HAP-1 (cell line): ENCODE data around the gene ISCU.

Experiments used
- DNase-seq, 2 experiments: peaks; one replicate each; pipeline ENCODE4 v3.0.0-alpha.2; 2016 to 2020; ENCODE audit warnings: low spot score in 2 of 2
- H3K27me3 ChIP-seq: fragments of 250-450 bp; sonication (Bioruptor Pico); 2 replicates; pipeline ENCODE4 v1.5.1; 2020; ENCODE audit warnings: low read depth, mild to moderate bottlenecking, moderate library complexity
- H3K36me3 ChIP-seq: fragments of 250-450 bp; sonication (Bioruptor Pico); replicated peaks from 2 replicates; pipeline ENCODE4 v1.5.1; 2020; ENCODE audit warnings: mild to moderate bottlenecking
- H3K4me1 ChIP-seq: fragments of 250-450 bp; sonication (Bioruptor Pico); 2 replicates; pipeline ENCODE4 v1.5.1; 2020; ENCODE audit warnings: mild to moderate bottlenecking
- H3K4me3 ChIP-seq: fragments of 250-450 bp; sonication (Bioruptor Pico); 2 replicates; pipeline ENCODE4 v1.5.1; 2020; ENCODE audit warnings: mild to moderate bottlenecking, moderate library complexity
- H3K9me3 ChIP-seq: fragments of 250-450 bp; sonication (Bioruptor Pico); 2 replicates; pipeline ENCODE4 v1.5.1; 2020; ENCODE audit warnings: mild to moderate bottlenecking, moderate library complexity
- in situ Hi-C: fragments of 300-500 bp; cut with MboI; formaldehyde crosslinking; loops from 3 replicates; pipeline ENCODE4 v1.14.3; 2020; ENCODE audit warnings: low sequenced_read_pairs, inconsistent platforms, mixed read lengths

Gene ISCU

GRCh38 chr12:108559007-108559655 lies 3.3 kb upstream of the ISCU start:
- no peak for DNase-seq
- H3K27me3 ChIP-seq, result no peaks in the 10 kb centered on the region
- in situ Hi-C loops, result no loop called here
- H3K4me3 ChIP-seq, result no peak overlapping the region
- peaks cover 17% of the 10 kb centered on the region for H3K36me3 ChIP-seq
- H3K9me3 ChIP-seq, result no peaks in the 10 kb centered on the region
- H3K4me1 ChIP-seq, result peaks cover 8% of the 10 kb centered on the region

GRCh38 chr12:108559748-108560147 lies 2.6 kb upstream of the ISCU start:
- DNase-seq, result no peak
- Histone ChIP-seq H3K4me1 (peaks cover 8% of the 10 kb centered on the region), H3K9me3 (no peaks in the 10 kb centered on the region), H3K27me3 (no peaks in the 10 kb centered on the region), H3K36me3 (peaks cover 23% of the 10 kb centered on the region), H3K4me3 (peak overlapping the region; percentile 86)
- in situ Hi-C loops, result loop anchor here (10.0 kb wide), 2 partner anchors 245 to 535 kb away; partner anchors contain the start of genes ALKBH2 and UNG

- no peak for DNase-seq
- Histone ChIP-seq H3K36me3 (peaks cover 28% of the 10 kb centered on the region), H3K4me3 (peak overlapping the region; percentile 86), H3K9me3 (no peaks in the 10 kb centered on the region), H3K27me3 (no peaks in the 10 kb centered on the region), H3K4me1 (peaks cover 8% of the 10 kb centered on the region)
- in situ Hi-C loops, result loop anchor here (10.0 kb wide), 2 partner anchors 244 to 534 kb away; partner anchors contain the start of genes ALKBH2 and UNG
Observed at GRCh38 chr12:108560321-108560721, 2.1 kb upstream of the ISCU start.

GRCh38 chr12:108560752-108561719 lies 1.4 kb upstream of the ISCU start, which contains the start of gene SART3:
SART3 (minus strand) TSS chr12:108561173; CDS start chr12:108561154, 19 bp downstream.
- DNase-seq, result peak; percentile 82 to 87
- peaks cover 34% of the 10 kb centered on the region for H3K36me3 ChIP-seq
- in situ Hi-C loops, result loop anchor here (10.0 kb wide), 2 partner anchors 244 to 534 kb away; partner anchors contain the start of genes ALKBH2 and UNG
- no peaks in the 10 kb centered on the region for H3K27me3 ChIP-seq
- peaks cover 8% of the 10 kb centered on the region for H3K4me1 ChIP-seq
- H3K4me3 ChIP-seq, result peak within 1 kb of the TSS; percentile 86
- H3K9me3 ChIP-seq, result no peaks in the 10 kb centered on the region

- H3K4me1 ChIP-seq, result peaks cover 8% of the 10 kb centered on the region
- H3K36me3 ChIP-seq, result peaks cover 40% of the 10 kb centered on the region
- peak in 1 of 2 experiments; percentile 17 for DNase-seq
- H3K27me3 ChIP-seq, result no peaks in the 10 kb centered on the region
- peak overlapping the region; percentile 86 for H3K4me3 ChIP-seq
- in situ Hi-C loops, result loop anchor here (10.0 kb wide), 2 partner anchors 243 to 533 kb away; partner anchors contain the start of genes ALKBH2 and UNG
- H3K9me3 ChIP-seq, result no peaks in the 10 kb centered on the region
Observed at GRCh38 chr12:108561852-108562347, 496 bp upstream of the ISCU start.

- Histone ChIP-seq H3K27me3 (no peaks in the 10 kb centered on the region), H3K36me3 (peaks cover 47% of the 10 kb centered on the region), H3K4me1 (peaks cover 8% of the 10 kb centered on the region), H3K4me3 (peak overlapping the region; percentile 86), H3K9me3 (no peaks in the 10 kb centered on the region)
- peak; percentile 90 to 92 for DNase-seq
- in situ Hi-C loops, result loop anchor here (10.0 kb wide), 2 partner anchors 242 to 532 kb away; partner anchors contain the start of genes ALKBH2 and UNG
Observed at GRCh38 chr12:108563136-108563803, 874 bp downstream of the ISCU start.

GRCh38 chr12:108563804-108564151 lies 1.4 kb downstream of the ISCU start:
- no peak for DNase-seq
- in situ Hi-C loops, result loop anchor here (10.0 kb wide), 2 partner anchors 241 to 531 kb away; partner anchors contain the start of genes ALKBH2 and UNG
- Histone ChIP-seq H3K4me3 (peak overlapping the region; percentile 86), H3K4me1 (peaks cover 8% of the 10 kb centered on the region), H3K36me3 (peaks cover 49% of the 10 kb centered on the region), H3K27me3 (no peaks in the 10 kb centered on the region), H3K9me3 (no peaks in the 10 kb centered on the region)

- Histone ChIP-seq H3K4me1 (peaks cover 8% of the 10 kb centered on the region), H3K36me3 (peaks cover 49% of the 10 kb centered on the region), H3K9me3 (no peaks in the 10 kb centered on the region), H3K27me3 (no peaks in the 10 kb centered on the region), H3K4me3 (no peak overlapping the region)
- in situ Hi-C loops, result loop anchor here (5.0 to 10.0 kb wide), 3 partner anchors 53 to 530 kb away; partner anchors contain the start of genes ALKBH2 and UNG
- no peak for DNase-seq
Observed at GRCh38 chr12:108564724-108565123, 2.3 kb downstream of the ISCU start.

- no peak for DNase-seq
- H3K4me1 ChIP-seq, result peaks cover 4% of the 10 kb centered on the region
- in situ Hi-C loops, result loop anchor here (5.0 to 10.0 kb wide), 3 partner anchors 52 to 530 kb away; partner anchors contain the start of genes ALKBH2 and UNG
- H3K4me3 ChIP-seq, result no peak overlapping the region
- no peaks in the 10 kb centered on the region for H3K27me3 ChIP-seq
- H3K9me3 ChIP-seq, result no peaks in the 10 kb centered on the region
- peaks cover 49% of the 10 kb centered on the region for H3K36me3 ChIP-seq
Observed at GRCh38 chr12:108565146-108565545, 2.8 kb downstream of the ISCU start.

GRCh38 chr12:108565976-108566375 lies 3.6 kb downstream of the ISCU start:
- Histone ChIP-seq H3K9me3 (no peaks in the 10 kb centered on the region), H3K4me3 (no peak overlapping the region), H3K4me1 (peaks cover 4% of the 10 kb centered on the region), H3K36me3 (peaks cover 49% of the 10 kb centered on the region), H3K27me3 (no peaks in the 10 kb centered on the region)
- in situ Hi-C loops, result loop anchor here (5.0 to 10.0 kb wide), 3 partner anchors 51 to 529 kb away; partner anchors contain the start of genes ALKBH2 and UNG
- no peak for DNase-seq

- DNase-seq, result no peak
- in situ Hi-C loops, result loop anchor here (5.0 to 10.0 kb wide), 3 partner anchors 51 to 528 kb away; partner anchors contain the start of genes ALKBH2 and UNG
- H3K9me3 ChIP-seq, result no peaks in the 10 kb centered on the region
- no peaks in the 10 kb centered on the region for H3K27me3 ChIP-seq
- no peak overlapping the region for H3K4me3 ChIP-seq
- peaks cover 4% of the 10 kb centered on the region for H3K4me1 ChIP-seq
- peaks cover 49% of the 10 kb centered on the region for H3K36me3 ChIP-seq
Observed at GRCh38 chr12:108566452-108566851, 4.1 kb downstream of the ISCU start.

GRCh38 chr12:108567406-108568337 lies 5.3 kb downstream of the ISCU start:
- Histone ChIP-seq H3K4me1 (peaks cover 4% of the 10 kb centered on the region), H3K4me3 (no peak overlapping the region), H3K9me3 (no peaks in the 10 kb centered on the region), H3K36me3 (peaks cover 49% of the 10 kb centered on the region), H3K27me3 (no peaks in the 10 kb centered on the region)
- in situ Hi-C loops, result loop anchor here (5.0 to 10.0 kb wide), 3 partner anchors 50 to 527 kb away; partner anchors contain the start of genes ALKBH2 and UNG
- no peak for DNase-seq
